H1 (cell line): ENCODE data around the gene MYLK2. TPM values are rescaled to one million over a fixed set of nuclear protein-coding genes. Genes with fewer than 3 reads are reported as not detected.

Source experiments
- CTCF ChIA-PET: fragments of 300-600 bp; sonication (Branson Sonifier 250); formaldehyde crosslinking; loops from one replicate; lab custom pipeline; 2021; ENCODE audit not compliant: partially characterized antibody; lab: Charles Lee
- POLR2A ChIA-PET: fragments of 300-600 bp; sonication (Branson Sonifier 250); formaldehyde crosslinking; loops from one replicate; lab custom pipeline; 2021; ENCODE audit warnings: inconsistent platforms; ENCODE audit not compliant: partially characterized antibody; lab: Charles Lee
- DNase-seq, 2 experiments: peaks; one replicate each; pipeline versions ENCODE4 v3.0.0 to v3.0.0-alpha.2; 2010 to 2022; ENCODE audit warnings: low spot score in 2 of 2, low read depth in 1 of 2, mixed read lengths in 1 of 2
- FAIRE-seq: peaks from 2 replicates; lab custom pipeline; 2011; peaks lifted over from hg19 to GRCh38; lab: Jason Lieb, UNC
- H2AFZ ChIP-seq: 2 replicates; pipeline ENCODE4 v1.8.1; 2012; ENCODE audit warnings: low read length, inconsistent platforms
- H2AK5ac ChIP-seq: 2 replicates; pipeline ENCODE4 v1.6.1; 2013; ENCODE audit warnings: low read depth, low read length
- H2BK120ac ChIP-seq: replicated peaks from 2 replicates; pipeline ENCODE3; 2013; ENCODE audit warnings: low read depth, low read length, inconsistent platforms
- H2BK12ac ChIP-seq: 2 replicates; pipeline ENCODE4 v1.6.1; 2013; ENCODE audit warnings: low read depth, low read length
- H2BK15ac ChIP-seq: 2 replicates; pipeline ENCODE4 v1.6.1; 2013; ENCODE audit warnings: low read length
- H2BK20ac ChIP-seq: 2 replicates; pipeline ENCODE4 v1.6.1; 2013; ENCODE audit warnings: low read length
- H2BK5ac ChIP-seq: 2 replicates; pipeline ENCODE4 v1.6.1; 2013; ENCODE audit warnings: low read depth, low read length
- H3K14ac ChIP-seq: 2 replicates; pipeline ENCODE4 v1.6.1; 2013; ENCODE audit warnings: inconsistent platforms; ENCODE audit not compliant: insufficient read length
- H3K18ac ChIP-seq: 2 replicates; pipeline ENCODE4 v1.6.1; 2013; ENCODE audit warnings: low read length; ENCODE audit errors: extremely low read depth
- H3K23ac ChIP-seq: 2 replicates; pipeline ENCODE4 v1.6.1; 2013; ENCODE audit warnings: inconsistent platforms; ENCODE audit not compliant: insufficient read length
- H3K23me2 ChIP-seq: 2 replicates; pipeline ENCODE4 v1.6.1; 2013; ENCODE audit warnings: low read depth, low read length
- H3K27ac ChIP-seq: 2 replicates; pipeline ENCODE4 v1.6.1; 2011; ENCODE audit warnings: low read depth, low read length, inconsistent platforms
- H3K27me3 ChIP-seq, 4 experiments: replicated peaks in 1 of 4; 1 replicate in 1 of 4; 2 replicates in 3 of 4; pipeline versions ENCODE4 v1.6.1 to v1.8.1; 2011 to 2013; ENCODE audit warnings: low read length in 3 of 4, mild to moderate bottlenecking in 3 of 4, inconsistent platforms in 2 of 4, mixed read lengths in 2 of 4, moderate library complexity in 1 of 4; ENCODE audit not compliant: control insufficient read depth in 3 of 4, insufficient read depth in 3 of 4; ENCODE audit errors: extremely low read depth in 1 of 4
- H3K36me3 ChIP-seq, 4 experiments: 2 replicates each; pipeline versions ENCODE4 v1.6.1 to v1.8.1; 2011 to 2013; ENCODE audit warnings: mild to moderate bottlenecking in 4 of 4, low read length in 3 of 4, moderate library complexity in 2 of 4, control low read depth in 1 of 4, inconsistent platforms in 1 of 4; ENCODE audit not compliant: insufficient read depth in 4 of 4, control insufficient read depth in 2 of 4
- H3K4ac ChIP-seq: replicated peaks from 2 replicates; pipeline ENCODE3; 2013; ENCODE audit warnings: low read length, low read depth, mixed read lengths, inconsistent platforms; ENCODE audit not compliant: insufficient read length
- H3K4me1 ChIP-seq, 4 experiments: replicated peaks in 1 of 4; 1 replicate in 1 of 4; 2 replicates in 3 of 4; pipeline versions ENCODE4 v1.6.1 to v1.8.1; 2011 to 2013; ENCODE audit warnings: low read length in 3 of 4, inconsistent platforms in 2 of 4, mixed read lengths in 1 of 4; ENCODE audit not compliant: insufficient read depth in 4 of 4, control insufficient read depth in 3 of 4
- H3K4me2 ChIP-seq, 2 experiments: 2 replicates each; pipeline versions ENCODE4 v1.6.1 to v1.8.1; 2011 to 2013; ENCODE audit warnings: low read depth in 2 of 2, low read length in 2 of 2, control low read depth in 1 of 2, inconsistent platforms in 1 of 2, mild to moderate bottlenecking in 1 of 2; ENCODE audit not compliant: insufficient read depth in 1 of 2
- H3K4me3 ChIP-seq, 4 experiments: fragments of 200-600, 300-600 bp in 1 of 4; sonication (generic), shearing (Covaris generic), sonication (Bioruptor Twin) in 1 of 4; 2 replicates each; pipeline versions ENCODE4 v1.5.1 to v1.8.1; 2011 to 2016; ENCODE audit warnings: low read length in 4 of 4, low read depth in 3 of 4, control low read depth in 2 of 4, inconsistent platforms in 2 of 4, mild to moderate bottlenecking in 2 of 4, mixed read lengths in 1 of 4, moderate library complexity in 1 of 4; ENCODE audit not compliant: insufficient read depth in 2 of 4; ENCODE audit errors: extremely low read depth in 1 of 4
- H3K56ac ChIP-seq: replicated peaks from 2 replicates; pipeline ENCODE3; 2013; ENCODE audit warnings: low read depth, mild to moderate bottlenecking, mixed read lengths, low read length, inconsistent platforms; ENCODE audit not compliant: insufficient read length
- H3K79me1 ChIP-seq: 2 replicates; pipeline ENCODE4 v1.6.1; 2013; ENCODE audit warnings: low read depth, low read length, control low read depth
- H3K79me2 ChIP-seq, 2 experiments: 2 replicates each; pipeline versions ENCODE4 v1.6.1 to v1.8.1; 2012 to 2013; ENCODE audit warnings: low read length in 2 of 2, mild to moderate bottlenecking in 2 of 2, inconsistent platforms in 1 of 2; ENCODE audit not compliant: insufficient read depth in 2 of 2, control insufficient read depth in 1 of 2
- H3K9ac ChIP-seq, 4 experiments: replicated peaks in 1 of 4; 1 replicate in 1 of 4; 2 replicates in 3 of 4; pipeline versions ENCODE4 v1.6.1 to v1.8.1; 2011 to 2013; ENCODE audit warnings: low read depth in 3 of 4, low read length in 3 of 4, control low read depth in 2 of 4, mild to moderate bottlenecking in 2 of 4, moderate library complexity in 2 of 4, inconsistent platforms in 1 of 4; ENCODE audit errors: extremely low read depth in 1 of 4
- H3K9me3 ChIP-seq, 2 experiments: 2 replicates each; pipeline versions ENCODE4 v1.6.1 to v1.8.1; 2012 to 2013; ENCODE audit warnings: mild to moderate bottlenecking in 2 of 2, moderate library complexity in 2 of 2, control low read depth in 1 of 2, inconsistent platforms in 1 of 2, low read depth in 1 of 2, low read length in 1 of 2, mixed read lengths in 1 of 2; ENCODE audit not compliant: insufficient read depth in 2 of 2
- H4K20me1 ChIP-seq, 2 experiments: replicated peaks in 1 of 2; 2 replicates each; pipeline versions ENCODE3 to v1.8.1; 2011 to 2013; ENCODE audit warnings: inconsistent platforms in 2 of 2, low read length in 2 of 2, mild to moderate bottlenecking in 1 of 2; ENCODE audit not compliant: insufficient read depth in 2 of 2, control insufficient read depth in 1 of 2
- H4K5ac ChIP-seq: 2 replicates; pipeline ENCODE4 v1.6.1; 2013; ENCODE audit warnings: low read length, low read depth, mixed read lengths, inconsistent platforms; ENCODE audit not compliant: insufficient read length
- H4K8ac ChIP-seq: 2 replicates; pipeline ENCODE4 v1.8.0; 2013; ENCODE audit warnings: mild to moderate bottlenecking, moderate library complexity, low read length, inconsistent platforms; ENCODE audit not compliant: insufficient read depth; ENCODE audit errors: extremely low read depth
- H4K91ac ChIP-seq: replicated peaks from 2 replicates; pipeline ENCODE3; 2013; ENCODE audit warnings: low read length, mixed read lengths, inconsistent platforms; ENCODE audit not compliant: insufficient read length
- ASH2L ChIP-seq: fragments of 200-600, 300-600 bp; sonication (generic); IDR thresholded peaks from one replicate; pipeline ENCODE4 v1.7.1; 2017; ENCODE audit warnings: low read length
- BCL11A ChIP-seq, 2 experiments: IDR thresholded peaks; one replicate each; pipeline ENCODE4 v1.6.1; 2011; ENCODE audit warnings: low read depth in 2 of 2, low read length in 2 of 2, mild to moderate bottlenecking in 2 of 2
- BRCA1 ChIP-seq: IDR thresholded peaks from 2 replicates; pipeline ENCODE4 v1.6.1; 2012; ENCODE audit warnings: low read depth, low read length, improper control_type of control experiment
- CBX8 ChIP-seq: fragments of 300-800, 300-1000 bp; sonication (generic); IDR thresholded peaks from 2 replicates; pipeline ENCODE4 v1.7.1; 2016; ENCODE audit warnings: low read depth, low read length, borderline replicate concordance
- CHD1 ChIP-seq: IDR thresholded peaks from 2 replicates; pipeline ENCODE4 v1.6.1; 2012; ENCODE audit warnings: low read depth, low read length, improper control_type of control experiment
- EGR1 ChIP-seq: IDR thresholded peaks from 2 replicates; pipeline ENCODE4 v1.6.1; 2011; ENCODE audit warnings: low read depth, low read length, borderline replicate concordance
- EP300 ChIP-seq, 2 experiments: IDR thresholded peaks; 1 replicate in 1 of 2; 2 replicates in 1 of 2; pipeline ENCODE4 v1.6.1; 2011 to 2012; ENCODE audit warnings: low read depth in 2 of 2, low read length in 2 of 2, mild to moderate bottlenecking in 2 of 2, borderline replicate concordance in 1 of 2, inconsistent platforms in 1 of 2, moderate library complexity in 1 of 2
- EZH2 ChIP-seq: fragments of 200-600 bp; sonication (generic); IDR thresholded peaks from 2 replicates; pipeline ENCODE4 v1.7.1; 2012; ENCODE audit warnings: low read depth, mild to moderate bottlenecking, moderate library complexity, low read length, inconsistent platforms; ENCODE audit not compliant: severe bottlenecking
- KDM1A ChIP-seq: fragments of 200-600, 300-600 bp; sonication (generic); IDR thresholded peaks from 2 replicates; pipeline ENCODE4 v1.7.1; 2016; ENCODE audit warnings: mild to moderate bottlenecking, low read length, borderline replicate concordance
- RFX5 ChIP-seq: IDR thresholded peaks from 2 replicates; pipeline ENCODE4 v1.6.1; 2011; ENCODE audit warnings: low read depth, low read length, improper control_type of control experiment, borderline replicate concordance
- SIX5 ChIP-seq: IDR thresholded peaks from 2 replicates; pipeline ENCODE4 v1.6.1; 2011; ENCODE audit warnings: mild to moderate bottlenecking, low read depth, low read length
- TBP ChIP-seq: IDR thresholded peaks from 2 replicates; pipeline ENCODE4 v1.6.1; 2011; ENCODE audit warnings: low read depth, low read length, improper control_type of control experiment
- TCF12 ChIP-seq: IDR thresholded peaks from 2 replicates; pipeline ENCODE4 v1.6.1; 2011; ENCODE audit warnings: low read depth, mild to moderate bottlenecking, low read length
- WGBS, 2 experiments: shearing (Covaris generic) in 1 of 2; methylation state at CpG; one replicate each; pipeline versions ENCODE4 v1.1.6 to v1.1.7; 2013 to 2015; ENCODE audit warnings: low lambda C conversion rate in 2 of 2, mixed read lengths in 2 of 2, inconsistent platforms in 1 of 2, low coverage in 1 of 2, missing lambda C conversion rate in 1 of 2; ENCODE audit not compliant: insufficient replicate concordance in 2 of 2, insufficient coverage in 1 of 2, insufficient read length in 1 of 2; ENCODE audit errors: extremely low coverage in 1 of 2, missing lambda C conversion rate in 1 of 2; 5-methylcytosine and 5-hydroxymethylcytosine counted together
- polyA plus RNA-seq, 7 experiments: library from polyadenylated mRNA; depleted of rRNA in 3 of 7; stranded (reverse) in 5 of 7; unstranded in 2 of 7; fragments of >200 nt in 5 of 7; fragments of 200-250 nt in 2 of 7; gene quantifications; 1 replicate in 5 of 7; 2 replicates in 1 of 7; 4 replicates in 1 of 7; pipeline versions ENCODE4 v1.2.1 to v1.2.3, GENCODE V29; 2011 to 2013; ENCODE audit warnings: missing spikeins in 2 of 7, mixed read lengths in 2 of 7
- total RNA-seq: library from RNA; stranded (reverse); fragmentation: NEBNext Ultra II Directional; extraction: Animal tissue kit (Norgen Biotek cat#: 25700); gene quantifications from 2 replicates; pipeline ENCODE4 v1.2.1, GENCODE V29; 2021
- TF ChIP-seq, protein P1 (sequence below): IDR thresholded peaks from 2 replicates; pipeline ENCODE4 v1.6.1; 2011; ENCODE audit warnings: low read depth, mild to moderate bottlenecking, low read length; ENCODE audit not compliant: insufficient read depth

Gene MYLK2
- total and polyA plus RNA-seq, 2 of the 8 experiments (the other 6 are each of a cell fraction or from before 2014, with no cell fraction given), result 0.22 to 0.26 TPM

DNA sequence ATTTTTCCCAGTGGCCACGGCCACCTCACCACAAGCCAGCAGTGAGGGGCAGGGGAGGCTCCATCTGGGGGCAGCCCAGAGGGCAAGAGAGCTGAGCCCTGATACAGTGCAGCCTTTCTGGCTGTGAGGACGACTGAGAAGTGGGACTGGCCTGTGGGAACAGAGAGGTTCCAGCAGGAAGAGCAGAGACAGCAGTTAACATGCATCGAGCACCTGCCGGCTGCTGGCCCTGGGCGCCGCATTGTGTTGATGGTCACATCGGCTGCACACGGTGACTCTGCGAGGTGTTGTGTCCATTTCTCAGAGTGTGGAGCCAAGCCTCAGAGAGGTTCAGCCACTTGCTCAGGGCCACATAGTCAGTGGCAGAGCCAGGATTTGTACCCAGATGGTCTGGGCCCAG is 16.4 kb downstream of the MYLK2 start:
- H3K14ac ChIP-seq, result no peak overlapping the region
- H2BK15ac ChIP-seq, result 0 out of 2 replicates have a peak overlapping the region, but pooled peaks have one; percentile 72
- peak overlapping the region; percentile 80; the same call in 1 of the 2 replicates for H2BK12ac ChIP-seq
- WGBS, 2 experiments, result 85% methylated on average over 9 of the region's 9 CpGs; no CpG with 5 or more reads in 1 of the 2 experiments
- ChIA-PET POLR2A (no interaction called here), CTCF (interaction anchor here (1.5 to 7.3 kb wide), 5 partner anchors 12 to 162 kb away, joined by 3 to 111 read pairs (median 8); no protein-coding TSS in a partner anchor)
- no peaks in the 10 kb centered on the region for H4K20me1 ChIP-seq
- no peak overlapping the region for H4K5ac ChIP-seq
- DNase-seq, result no peak
- H3K4me1 ChIP-seq, result peaks cover 0 to 12% (median 10%) of the 10 kb centered on the region in 4 experiments; a peak in 5 of 7 replicates
- H3K23ac ChIP-seq, result no peak overlapping the region
- H3K4ac ChIP-seq, result peak overlapping the region; percentile 4
- H3K56ac ChIP-seq, result no peak overlapping the region
- H3K18ac ChIP-seq, result peak overlapping the region; percentile 19; the same call in 1 of the 2 replicates
- H4K91ac ChIP-seq, result peak overlapping the region; percentile 1
- H3K27ac ChIP-seq, result no peak overlapping the region
- no peak overlapping the region for H2AFZ ChIP-seq
- no peak overlapping the region for H2BK5ac ChIP-seq
- no peak overlapping the region; the same call in 1 of the 2 replicates for H4K8ac ChIP-seq
- no peak overlapping the region for H2BK120ac ChIP-seq
- H3K79me1 ChIP-seq, result no peaks in the 10 kb centered on the region
- no peaks in the 10 kb centered on the region for H3K9me3 ChIP-seq
- H3K23me2 ChIP-seq, result no peaks in the 10 kb centered on the region
- H3K4me2 ChIP-seq, result no peak overlapping the region
- no peaks in the 10 kb centered on the region for H3K27me3 ChIP-seq
- no peak for TF ChIP-seq CBX8
- no peak for TF ChIP-seq EGR1
- TF ChIP-seq EP300 (IDR thresholded peaks at IDR 0.05; ENCODE audit: borderline replicate concordance in 1 of 2, low read depth in 2 of 2, low read length in 2 of 2), result no peak
- TF ChIP-seq CHD1, result no peak
- TF ChIP-seq ASH2L, result no peak
- no peak for TF ChIP-seq BCL11A (IDR thresholded peaks at IDR 0.05; ENCODE audit: low read depth in 2 of 2, low read length in 2 of 2)
- TF ChIP-seq TBP, result no peak
- no peak for TF ChIP-seq BRCA1
- no peak for TF ChIP-seq SIX5
- TF ChIP-seq KDM1A, result no peak
- no peak for TF ChIP-seq RFX5
- TF ChIP-seq, protein P1, sequence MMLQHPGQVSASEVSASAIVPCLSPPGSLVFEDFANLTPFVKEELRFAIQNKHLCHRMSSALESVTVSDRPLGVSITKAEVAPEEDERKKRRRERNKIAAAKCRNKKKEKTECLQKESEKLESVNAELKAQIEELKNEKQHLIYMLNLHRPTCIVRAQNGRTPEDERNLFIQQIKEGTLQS, result no peak
- TF ChIP-seq EZH2, result no peak
- TF ChIP-seq TCF12, result no peak
- no peak overlapping the region for H2AK5ac ChIP-seq
- no peaks in the 10 kb centered on the region for H3K79me2 ChIP-seq
- no peak overlapping the region for H3K9ac ChIP-seq
- no peak for FAIRE-seq
- H3K4me3 ChIP-seq, result no peak overlapping the region
- H3K36me3 ChIP-seq, result no peaks in the 10 kb centered on the region
- peak overlapping the region; percentile 72; the same call in 1 of the 2 replicates for H2BK20ac ChIP-seq
